Activated T-helper 1 cell treated with anti-CD3 and anti-CD28 coated beads, Interleukin-12 subunit alpha, Interleukin-12 subunit beta, Interleukin-2, Interleukin-4 antibody, amounts not matched to agents 30 ng/mL and 10 ng/mL and 1 ng/mL, durations not matched to agents 14 hours and 24 hours and 36 hours (primary cell): ENCODE data around the gene TGM4. TPM values are rescaled to one million over a fixed set of nuclear protein-coding genes. Genes with fewer than 3 reads are reported as not detected.
A peak's percentile ranks its signal among the peaks of the same experiment; 100 is the strongest.
"Not testable (repeated sequence)": the region's sequence is repeated elsewhere in the genome, so short reads cannot be mapped to it uniquely, and the experiment has no call there.

ENCODE experiments used
- DNase-seq: peaks from one replicate; pipeline ENCODE4 v3.0.0; 2021; ENCODE audit warnings: low spot score
- H3K27ac Mint-ChIP-seq: one replicate; pipeline ENCODE4 v1.8.0; 2021; ENCODE audit warnings: mild to moderate bottlenecking, mixed read lengths
- H3K27me3 Mint-ChIP-seq: one replicate; pipeline ENCODE4 v1.8.0; 2022; ENCODE audit warnings: mild to moderate bottlenecking, moderate library complexity, mixed read lengths; ENCODE audit not compliant: insufficient read depth
- H3K36me3 Mint-ChIP-seq: one replicate; pipeline ENCODE4 v1.8.0; 2021; ENCODE audit warnings: low read depth, mixed read lengths
- H3K4me1 Mint-ChIP-seq: one replicate; pipeline ENCODE4 v1.8.0; 2021; ENCODE audit warnings: low read depth, mixed read lengths
- H3K4me3 Mint-ChIP-seq: one replicate; pipeline ENCODE4 v1.8.0; 2021; ENCODE audit warnings: mild to moderate bottlenecking, moderate library complexity, mixed read lengths
- H3K9me3 Mint-ChIP-seq: one replicate; pipeline ENCODE4 v1.8.0; 2021; ENCODE audit warnings: mixed read lengths
- intact Hi-C: fragments of 100-400 bp; cut with micrococcal nuclease; formaldehyde crosslinking; loops from one replicate; pipeline ENCODE4 v1.15.1; 2024
- total RNA-seq: library from RNA; stranded (reverse); gene quantifications from 2 replicates; pipeline ENCODE4 v1.2.3, GENCODE V29; 2022

TGM4 gene
- not detected in 2 replicates for total RNA-seq

DNA sequence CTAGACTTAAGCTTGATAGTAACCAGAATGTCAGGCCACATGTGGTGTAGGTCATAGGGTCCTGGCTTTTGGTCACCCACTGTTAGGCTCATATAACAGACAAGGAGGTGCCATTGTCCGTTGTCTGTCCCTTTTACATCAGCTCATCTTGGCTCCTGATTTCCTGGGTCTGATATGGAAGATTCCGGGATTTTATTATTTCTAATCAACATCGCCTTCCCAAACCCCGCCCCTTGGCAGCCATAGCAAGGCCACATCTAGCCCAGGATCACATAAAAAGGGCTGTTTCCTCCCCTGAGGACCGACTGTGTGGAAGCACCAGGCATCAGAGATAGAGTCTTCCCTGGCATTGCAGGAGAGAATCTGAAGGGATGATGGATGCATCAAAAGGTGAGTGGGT is at the start of gene TGM4:
Gene TGM4, plus strand, starts transcription at position 301 of the 400 bp plus-strand sequence. Its CDS starts 71 bp downstream, at position 372.
- Mint-ChIP-seq H3K27ac (no peak within 1 kb of the TSS), H3K4me1 (no peaks in the 10 kb centered on the region), H3K9me3 (no peaks in the 10 kb centered on the region), H3K36me3 (no peaks in the 10 kb centered on the region), H3K27me3 (no peaks in the 10 kb centered on the region), H3K4me3 (no peak within 1 kb of the TSS)
- intact Hi-C loops, result no loop called here
- DNase-seq, result no peak

DNA sequence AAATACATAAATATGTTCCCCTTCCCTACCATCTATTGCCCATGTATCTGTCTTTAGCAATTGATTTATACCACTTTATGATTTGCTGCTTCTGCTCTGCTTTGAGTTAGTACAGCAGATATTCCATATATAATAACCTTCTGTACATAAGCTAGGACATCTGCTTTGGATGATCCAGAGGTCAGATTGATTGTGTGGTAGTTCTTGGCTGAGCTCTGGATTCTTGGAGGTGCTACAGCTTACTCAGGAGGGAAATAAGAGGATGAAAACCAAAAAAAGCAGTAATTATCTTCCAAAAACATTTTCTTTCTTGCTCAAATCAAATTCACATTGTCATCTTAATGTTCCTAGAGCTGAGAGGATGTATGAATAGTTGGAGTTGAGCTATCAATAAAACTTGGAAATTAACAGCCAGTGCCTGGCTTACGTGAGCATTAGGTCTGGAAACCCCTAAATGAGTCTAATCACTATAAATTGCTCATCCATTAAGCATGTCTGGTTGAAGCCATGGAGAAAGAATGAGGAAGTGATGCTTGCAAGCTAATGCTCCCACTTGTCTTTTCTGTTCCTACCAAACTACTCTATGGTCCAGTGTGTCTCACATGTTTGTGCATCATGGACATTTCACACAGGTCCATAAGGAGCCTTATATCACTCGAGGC is 49.0 kb upstream of the TGM4 start:
- Mint-ChIP-seq H3K9me3 (peaks cover 11% of the 10 kb centered on the region), H3K27ac (no peak overlapping the region), H3K36me3 (peaks cover 39% of the 10 kb centered on the region), H3K4me1 (no peaks in the 10 kb centered on the region), H3K4me3 (no peak overlapping the region), H3K27me3 (no peaks in the 10 kb centered on the region)
- intact Hi-C loops, result no loop called here
- DNase-seq, result no peak

DNA sequence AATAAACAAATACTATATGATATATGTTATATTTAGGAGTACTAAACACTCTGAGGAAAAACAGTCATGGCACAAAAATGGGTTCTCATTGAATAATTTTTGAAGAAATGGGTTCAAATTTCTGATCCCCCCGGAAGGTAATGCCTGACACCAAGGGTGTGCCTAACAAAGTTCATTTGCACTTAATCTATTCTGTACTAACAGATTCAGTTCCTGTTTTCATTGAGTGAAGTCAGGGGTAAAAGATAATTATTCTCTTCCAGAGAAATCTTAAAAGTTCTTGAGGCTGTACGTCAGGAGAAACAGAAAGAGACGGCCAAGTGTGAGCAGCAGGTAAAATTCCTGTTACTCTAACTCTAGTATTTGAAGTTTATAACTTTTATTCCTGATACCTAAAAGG is 47.2 kb upstream of the TGM4 start:
- Mint-ChIP-seq H3K4me1 (no peaks in the 10 kb centered on the region), H3K27me3 (no peaks in the 10 kb centered on the region), H3K36me3 (peaks cover 44% of the 10 kb centered on the region), H3K27ac (no peak overlapping the region), H3K9me3 (peaks cover 6% of the 10 kb centered on the region), H3K4me3 (no peak overlapping the region)
- intact Hi-C loops, result no loop called here
- no peak for DNase-seq

DNA sequence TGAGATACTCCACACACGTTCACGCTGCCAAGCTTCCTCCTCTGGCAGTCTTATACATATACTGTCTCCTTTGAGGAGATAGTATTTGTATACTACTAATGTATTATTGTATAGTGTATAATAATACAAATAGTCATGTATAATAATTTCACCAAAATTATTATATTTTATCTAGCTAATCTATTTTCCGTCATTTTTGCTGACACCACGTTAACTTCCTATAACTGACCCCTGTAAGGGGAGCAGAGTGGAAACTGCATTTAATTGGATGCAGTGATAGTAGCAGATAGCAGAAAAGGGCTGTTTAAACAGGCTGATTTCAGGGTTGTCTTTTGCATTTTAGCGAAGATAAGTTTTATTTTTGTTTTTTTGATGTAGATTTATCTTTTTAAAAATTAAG is 43.2 kb upstream of the TGM4 start:
- peaks cover 38% of the 10 kb centered on the region for H3K36me3 Mint-ChIP-seq
- no peak for DNase-seq
- no peak overlapping the region for H3K4me3 Mint-ChIP-seq
- no peak overlapping the region for H3K27ac Mint-ChIP-seq
- H3K27me3 Mint-ChIP-seq, result no peaks in the 10 kb centered on the region
- H3K4me1 Mint-ChIP-seq, result no peaks in the 10 kb centered on the region
- peaks cover 5% of the 10 kb centered on the region for H3K9me3 Mint-ChIP-seq
- intact Hi-C loops, result no loop called here

DNA sequence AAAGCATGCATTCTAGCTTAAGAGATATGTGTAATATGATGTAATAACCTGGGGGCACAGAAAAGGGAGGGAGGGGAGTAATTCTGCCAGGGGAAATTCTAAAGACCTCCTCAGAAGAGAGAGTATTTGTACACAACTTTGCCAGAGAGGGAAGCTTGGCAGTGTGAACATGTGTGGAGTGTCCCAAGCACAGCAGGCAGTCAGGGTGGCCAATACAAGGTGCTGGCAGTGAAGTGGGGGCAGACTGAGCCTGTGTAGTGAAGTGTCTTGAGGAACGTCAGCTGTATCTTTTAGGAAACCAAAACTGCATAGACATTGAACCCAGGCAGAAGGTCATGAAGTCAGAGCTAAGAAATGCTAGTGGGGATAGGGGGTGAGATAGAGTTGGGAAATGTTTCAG is 42.4 kb upstream of the TGM4 start:
- Mint-ChIP-seq H3K36me3 (peaks cover 42% of the 10 kb centered on the region), H3K27ac (no peak overlapping the region), H3K27me3 (no peaks in the 10 kb centered on the region), H3K4me3 (no peak overlapping the region), H3K4me1 (no peaks in the 10 kb centered on the region), H3K9me3 (peaks cover 13% of the 10 kb centered on the region)
- intact Hi-C loops, result no loop called here
- no peak for DNase-seq

DNA sequence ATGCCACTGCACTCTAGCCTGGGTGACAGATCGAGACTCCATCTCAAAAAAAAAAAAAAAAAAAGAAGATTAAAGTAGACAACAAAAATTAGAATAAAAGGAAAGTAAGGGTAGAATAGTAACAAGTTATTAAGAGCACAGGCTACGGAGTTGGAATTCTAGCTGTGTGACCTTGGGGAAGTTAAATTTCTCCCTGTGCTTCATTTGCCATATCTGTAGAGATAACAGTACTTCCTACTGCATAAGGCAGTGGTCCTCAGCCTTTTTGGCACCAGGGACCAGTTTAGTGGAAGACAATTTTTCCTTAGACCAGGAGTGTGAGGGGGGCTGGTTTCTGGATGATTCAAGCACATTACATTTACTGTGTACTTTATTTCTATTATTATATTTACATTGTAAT is 41.4 kb upstream of the TGM4 start:
- no peak for DNase-seq
- Mint-ChIP-seq H3K27me3 (no peaks in the 10 kb centered on the region), H3K9me3 (peaks cover 17% of the 10 kb centered on the region), H3K27ac (no peak overlapping the region), H3K4me3 (no peak overlapping the region), H3K4me1 (no peaks in the 10 kb centered on the region), H3K36me3 (peaks cover 51% of the 10 kb centered on the region)
- intact Hi-C loops, result no loop called here

DNA sequence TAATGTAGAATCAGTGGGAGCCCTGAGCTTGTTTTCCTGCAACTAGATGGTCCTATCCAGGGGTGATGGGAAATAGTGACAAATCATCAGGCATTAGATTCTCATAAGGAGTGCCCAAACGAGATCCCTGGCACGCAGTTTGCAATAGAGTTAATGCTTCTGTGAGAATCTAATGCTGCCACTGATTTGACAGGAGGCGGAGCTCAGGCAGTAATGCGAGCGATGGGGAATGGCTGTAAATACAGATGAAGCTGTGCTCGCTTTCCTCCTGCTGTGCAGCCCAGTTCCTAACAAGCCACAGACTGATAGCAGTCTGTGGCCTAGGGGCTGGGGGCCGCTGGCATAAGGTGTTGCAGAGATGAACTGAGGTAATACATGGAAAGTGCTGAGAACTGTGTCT is 41.0 kb upstream of the TGM4 start:
- Mint-ChIP-seq H3K4me1 (no peaks in the 10 kb centered on the region), H3K9me3 (peaks cover 17% of the 10 kb centered on the region), H3K4me3 (no peak overlapping the region), H3K36me3 (peaks cover 55% of the 10 kb centered on the region), H3K27ac (no peak overlapping the region), H3K27me3 (no peaks in the 10 kb centered on the region)
- intact Hi-C loops, result no loop called here
- DNase-seq, result no peak

DNA sequence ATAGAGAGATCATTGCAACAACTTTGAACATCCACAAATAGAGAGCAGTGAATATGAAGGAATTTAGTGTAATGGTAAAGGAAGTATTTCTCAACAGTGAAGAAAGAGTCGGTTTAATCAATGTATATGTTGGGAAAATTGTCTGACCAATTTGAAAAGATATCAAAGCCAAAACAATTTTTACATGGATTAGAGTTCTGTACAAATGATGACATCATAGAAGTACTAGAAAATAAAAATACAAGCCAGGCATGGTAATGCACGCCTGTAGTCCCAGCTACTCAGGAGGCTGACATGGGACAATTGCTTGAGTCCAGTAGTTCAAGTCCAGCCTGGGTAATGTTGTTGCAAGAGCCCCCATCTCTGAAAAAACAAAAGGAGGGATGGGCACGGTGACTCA is 38.7 kb upstream of the TGM4 start:
- intact Hi-C loops, result no loop called here
- Mint-ChIP-seq H3K36me3 (peaks cover 59% of the 10 kb centered on the region), H3K9me3 (peaks cover 17% of the 10 kb centered on the region), H3K27ac (no peak overlapping the region), H3K4me3 (no peak overlapping the region), H3K4me1 (no peaks in the 10 kb centered on the region), H3K27me3 (no peaks in the 10 kb centered on the region)
- DNase-seq, result no peak

DNA sequence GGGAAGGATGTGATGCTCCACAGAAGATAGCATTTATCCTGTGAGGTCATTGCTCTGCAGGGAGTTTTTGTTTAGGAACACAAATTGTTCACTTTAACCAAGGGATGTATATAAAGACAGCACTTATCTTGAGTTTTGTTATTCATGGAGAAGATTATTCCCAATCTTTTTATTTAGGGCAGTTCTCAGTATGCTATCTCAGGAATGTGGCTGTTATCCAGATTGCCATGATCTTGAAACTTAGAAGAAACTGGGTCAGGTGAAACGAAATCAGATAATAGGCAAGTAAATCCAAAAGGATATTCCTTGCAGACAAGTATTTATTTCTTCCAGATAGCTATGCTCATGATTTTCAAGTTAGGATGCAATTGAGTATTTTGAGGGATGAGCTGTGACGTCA is 32.0 kb upstream of the TGM4 start:
- no peak for DNase-seq
- peaks cover under 1% of the 10 kb centered on the region for H3K9me3 Mint-ChIP-seq
- no peak overlapping the region for H3K27ac Mint-ChIP-seq
- H3K4me3 Mint-ChIP-seq, result no peak overlapping the region
- H3K27me3 Mint-ChIP-seq, result no peaks in the 10 kb centered on the region
- intact Hi-C loops, result no loop called here
- no peaks in the 10 kb centered on the region for H3K4me1 Mint-ChIP-seq
- H3K36me3 Mint-ChIP-seq, result peaks cover 59% of the 10 kb centered on the region

DNA sequence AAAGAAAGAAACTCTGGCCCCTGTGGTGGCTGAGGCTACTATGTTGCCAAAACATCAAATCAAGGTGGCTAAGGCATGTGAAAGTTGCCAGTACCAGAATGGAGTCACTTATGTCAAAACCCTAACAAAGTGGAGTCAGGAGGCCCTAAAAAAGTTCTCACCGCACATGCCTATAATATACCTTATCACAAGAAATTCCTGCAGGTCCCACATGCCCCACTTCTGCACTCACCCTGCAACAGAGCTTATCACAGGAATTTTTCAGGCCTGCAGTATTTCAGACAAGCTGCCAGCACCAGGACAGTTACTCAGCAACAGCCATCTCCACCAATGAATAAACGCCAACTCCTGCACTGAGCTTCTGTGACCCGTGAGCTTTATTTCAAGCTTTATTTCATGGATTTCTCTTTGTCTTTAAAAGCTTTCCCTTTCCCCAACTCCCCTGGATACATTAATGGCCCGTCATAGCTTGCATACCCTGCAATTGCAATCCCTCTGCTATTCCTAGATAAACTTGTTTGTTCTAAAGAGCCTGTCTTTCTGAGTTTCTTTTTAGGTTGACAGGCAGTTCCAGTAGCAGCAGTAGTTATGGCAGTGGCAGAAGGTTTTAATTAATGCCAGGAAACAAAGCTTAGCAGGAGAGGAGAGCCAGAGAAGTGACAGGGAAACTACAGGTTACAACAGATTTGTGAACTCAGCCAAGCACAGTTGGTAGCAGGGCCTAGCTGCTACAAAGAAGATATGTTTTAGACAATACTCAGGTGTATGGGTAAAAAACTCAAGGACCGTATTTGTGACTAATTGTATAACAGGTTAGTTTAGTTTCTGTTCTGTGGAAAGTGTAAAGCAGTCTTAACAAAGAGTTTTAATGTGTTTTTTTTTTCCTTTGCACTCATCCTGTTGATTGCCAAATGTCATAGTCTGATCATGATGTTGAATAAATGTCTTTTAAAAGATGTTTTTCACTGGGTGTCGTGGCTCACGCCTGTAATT is 28.6 kb upstream of the TGM4 start:
- Mint-ChIP-seq H3K27me3 (no peaks in the 10 kb centered on the region), H3K4me1 (no peaks in the 10 kb centered on the region), H3K27ac (no peak overlapping the region), H3K4me3 (no peak overlapping the region), H3K36me3 (peaks cover 40% of the 10 kb centered on the region), H3K9me3 (no peaks in the 10 kb centered on the region)
- intact Hi-C loops, result no loop called here
- no peak for DNase-seq

DNA sequence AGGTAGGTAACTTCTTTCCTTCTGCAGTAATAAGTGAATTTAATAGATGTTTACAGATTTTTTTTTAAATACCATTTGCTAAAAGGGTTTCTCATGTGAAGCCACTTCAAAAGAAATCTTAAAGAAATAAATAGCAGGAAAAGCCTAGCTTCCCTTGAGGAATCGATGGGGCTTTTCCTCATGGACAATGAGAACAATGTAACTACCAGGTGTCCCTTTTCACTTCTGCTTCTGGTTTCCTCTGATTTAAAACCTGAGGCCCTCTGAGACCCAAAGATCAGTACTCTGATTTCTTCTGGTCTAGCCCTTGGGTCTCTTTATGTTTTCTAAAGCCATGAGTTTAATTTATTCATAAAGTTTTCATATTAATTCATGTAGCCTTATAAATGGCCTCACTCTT is 25.8 kb upstream of the TGM4 start:
- intact Hi-C loops, result no loop called here

DNA sequence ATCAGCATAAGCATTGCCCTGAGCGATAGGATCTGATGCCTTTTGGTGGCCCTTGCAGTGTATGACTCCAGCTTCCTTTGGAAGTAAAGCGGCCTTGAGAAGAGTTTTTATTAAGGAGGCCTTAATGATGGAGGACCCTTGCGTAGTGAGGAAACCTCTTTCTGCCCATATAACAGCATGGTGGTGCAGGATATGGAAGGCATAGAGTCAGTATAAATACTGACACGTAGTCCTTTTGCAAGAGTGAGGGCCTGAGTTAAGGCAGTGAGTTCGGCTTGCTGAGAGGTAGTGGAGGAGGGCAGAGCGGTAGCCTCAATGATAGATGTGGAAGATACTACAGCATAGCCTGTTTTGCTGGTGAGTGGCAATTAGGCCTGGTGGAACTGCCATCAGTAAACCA is 17.7 kb upstream of the TGM4 start:
- intact Hi-C loops, H3K4me3 Mint-ChIP-seq, H3K27ac Mint-ChIP-seq, H3K4me1 Mint-ChIP-seq, H3K27me3 Mint-ChIP-seq, H3K9me3 Mint-ChIP-seq, DNase-seq: not testable (repeated sequence)
- H3K36me3 Mint-ChIP-seq, result peaks cover 19% of the 10 kb centered on the region

More for the DNA sequence above, 25.8 kb upstream of the TGM4 start:
- Mint-ChIP-seq H3K36me3 (peaks cover 41% of the 10 kb centered on the region), H3K4me1 (no peaks in the 10 kb centered on the region), H3K4me3 (no peak overlapping the region), H3K27me3 (no peaks in the 10 kb centered on the region), H3K27ac (no peak overlapping the region), H3K9me3 (no peaks in the 10 kb centered on the region)
- no peak for DNase-seq

DNA sequence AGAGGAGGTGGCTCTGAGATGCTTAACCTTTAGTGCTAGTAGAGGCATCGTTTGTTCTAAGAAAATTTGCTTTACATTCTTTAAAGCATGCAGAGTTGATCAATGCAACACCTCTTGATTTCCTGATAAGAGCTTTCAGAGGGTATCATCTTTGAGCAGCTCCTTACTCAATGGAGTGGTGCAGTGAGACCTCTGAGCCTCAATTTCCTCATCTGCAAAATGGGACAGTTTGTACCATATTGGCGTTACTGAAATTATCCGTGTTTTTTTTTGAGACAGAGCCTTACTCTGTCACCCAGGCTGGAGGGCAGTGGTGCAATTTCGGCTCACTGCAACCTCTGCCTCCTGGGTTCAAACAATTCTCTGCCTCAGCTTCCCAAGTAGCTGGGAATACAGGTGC is 14.3 kb upstream of the TGM4 start:
- no peaks in the 10 kb centered on the region for H3K9me3 Mint-ChIP-seq
- H3K27ac Mint-ChIP-seq, result no peak overlapping the region
- H3K36me3 Mint-ChIP-seq, result peaks cover 5% of the 10 kb centered on the region
- peak overlapping the region; percentile 25 for H3K4me3 Mint-ChIP-seq
- intact Hi-C loops, result loop anchor here (10.0 kb wide), 1 partner anchor 1165 kb away; the partner anchor contains the start of gene ABHD5
- peaks cover 19% of the 10 kb centered on the region for H3K4me1 Mint-ChIP-seq
- DNase-seq, result no peak
- no peaks in the 10 kb centered on the region for H3K27me3 Mint-ChIP-seq
